ENCODE results near the gene BMPR1A.

DNA sequence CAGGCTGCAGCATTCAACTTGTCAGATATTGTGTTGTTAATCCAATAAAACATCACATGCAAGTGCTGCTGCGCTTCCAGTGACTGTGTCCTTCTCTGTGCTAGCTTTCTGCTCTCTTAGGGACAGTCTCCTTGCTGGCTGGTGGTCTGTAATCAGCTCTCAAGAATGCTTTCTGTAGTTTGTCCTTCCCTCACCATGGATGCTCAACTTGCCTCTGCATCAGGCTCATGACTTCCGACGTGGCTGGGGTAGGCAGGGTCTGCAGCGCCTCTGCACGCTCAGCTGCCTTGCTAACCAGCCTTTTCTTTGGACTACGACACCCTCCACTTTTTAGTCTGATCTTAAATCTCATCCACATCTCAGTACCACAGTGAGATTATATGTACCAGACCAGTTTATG, 142.7 kb downstream of the BMPR1A start:
- TF ChIP-seq, protein P1, sequence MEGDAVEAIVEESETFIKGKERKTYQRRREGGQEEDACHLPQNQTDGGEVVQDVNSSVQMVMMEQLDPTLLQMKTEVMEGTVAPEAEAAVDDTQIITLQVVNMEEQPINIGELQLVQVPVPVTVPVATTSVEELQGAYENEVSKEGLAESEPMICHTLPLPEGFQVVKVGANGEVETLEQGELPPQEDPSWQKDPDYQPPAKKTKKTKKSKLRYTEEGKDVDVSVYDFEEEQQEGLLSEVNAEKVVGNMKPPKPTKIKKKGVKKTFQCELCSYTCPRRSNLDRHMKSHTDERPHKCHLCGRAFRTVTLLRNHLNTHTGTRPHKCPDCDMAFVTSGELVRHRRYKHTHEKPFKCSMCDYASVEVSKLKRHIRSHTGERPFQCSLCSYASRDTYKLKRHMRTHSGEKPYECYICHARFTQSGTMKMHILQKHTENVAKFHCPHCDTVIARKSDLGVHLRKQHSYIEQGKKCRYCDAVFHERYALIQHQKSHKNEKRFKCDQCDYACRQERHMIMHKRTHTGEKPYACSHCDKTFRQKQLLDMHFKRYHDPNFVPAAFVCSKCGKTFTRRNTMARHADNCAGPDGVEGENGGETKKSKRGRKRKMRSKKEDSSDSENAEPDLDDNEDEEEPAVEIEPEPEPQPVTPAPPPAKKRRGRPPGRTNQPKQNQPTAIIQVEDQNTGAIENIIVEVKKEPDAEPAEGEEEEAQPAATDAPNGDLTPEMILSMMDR (IDR thresholded peaks at IDR 0.05) = no peak
- TF ChIP-seq POLR2A (IDR thresholded peaks at IDR 0.05) (no peak), POLR2AphosphoS5 (IDR thresholded peaks at IDR 0.05) (no peak)
